Activated CD8-positive, alpha-beta memory T cell treated with anti-CD3 and anti-CD28 coated beads for 24 hours (primary cell): ENCODE results near the gene RSPH3.
"Not testable (repeated sequence)": the region's sequence is repeated elsewhere in the genome, so short reads cannot be mapped to it uniquely, and the experiment has no call there.

Experiments used
- DNase-seq: peaks from one replicate; pipeline ENCODE4 v3.0.0-alpha.2; 2020

The RSPH3 gene

GRCh38 chr6:158970640-158971275 lies 29.2 kb downstream of the RSPH3 start:
- DNase-seq: no peak

- no peak for DNase-seq
Measured at GRCh38 chr6:158969148-158969547, 30.9 kb downstream of the RSPH3 start.

GRCh38 chr6:158963020-158963808 lies 36.8 kb downstream of the RSPH3 start:
- DNase-seq: no peak

- DNase-seq: no peak
Measured at GRCh38 chr6:158962371-158962770, 37.6 kb downstream of the RSPH3 start.

- DNase-seq: no peak
Measured at GRCh38 chr6:158960026-158960425, 40.0 kb downstream of the RSPH3 start.

GRCh38 chr6:158959552-158959951 lies 40.5 kb downstream of the RSPH3 start:
- no peak for DNase-seq

- no peak for DNase-seq
Measured at GRCh38 chr6:158958504-158959386, 41.3 kb downstream of the RSPH3 start.

- DNase-seq: no peak
Measured at GRCh38 chr6:158955255-158955654, 44.7 kb downstream of the RSPH3 start.

GRCh38 chr6:158954753-158955152 lies 45.2 kb downstream of the RSPH3 start:
- DNase-seq: no peak

- DNase-seq: not testable (repeated sequence)
Measured at GRCh38 chr6:158952011-158952410, 48.0 kb downstream of the RSPH3 start.

- not testable (repeated sequence) for DNase-seq
Measured at GRCh38 chr6:158951565-158951964, 48.4 kb downstream of the RSPH3 start.

GRCh38 chr6:158947284-158947683 lies 52.7 kb downstream of the RSPH3 start:
- no peak for DNase-seq

- DNase-seq: no peak
Measured at GRCh38 chr6:158943380-158944032, 56.5 kb downstream of the RSPH3 start.

GRCh38 chr6:158942349-158942748 lies 57.7 kb downstream of the RSPH3 start:
- DNase-seq: no peak

GRCh38 chr6:158941246-158941645 lies 58.8 kb downstream of the RSPH3 start:
- DNase-seq: no peak

GRCh38 chr6:158939255-158940159 lies 60.5 kb downstream of the RSPH3 start:
- DNase-seq: no peak

- no peak for DNase-seq
Measured at GRCh38 chr6:158938811-158939254, 61.2 kb downstream of the RSPH3 start.

- DNase-seq: no peak
Measured at GRCh38 chr6:158938220-158938619, 61.8 kb downstream of the RSPH3 start.

GRCh38 chr6:158934157-158934556 lies 65.8 kb downstream of the RSPH3 start:
- no peak for DNase-seq

- DNase-seq: no peak
Measured at GRCh38 chr6:158933079-158933595, 66.9 kb downstream of the RSPH3 start.

GRCh38 chr6:158928068-158928467 lies 71.9 kb downstream of the RSPH3 start:
- no peak for DNase-seq

GRCh38 chr6:158926414-158926813 lies 73.6 kb downstream of the RSPH3 start:
- DNase-seq: no peak
